Stimulated activated CD8-positive, alpha-beta memory T cell treated with anti-CD3 and anti-CD28 coated beads, Interleukin-12 subunit alpha, Interleukin-12 subunit beta, amount 100 ng/mL, for 1 hour (primary cell): Measurements from ENCODE around the gene CCDC74A.
"Not testable (repeated sequence)": the region's sequence is repeated elsewhere in the genome, so short reads cannot be mapped to it uniquely, and the experiment has no call there.

Experiments
- DNase-seq: peaks from one replicate; pipeline ENCODE4 v3.0.0-alpha.2; 2020; ENCODE audit warnings: low read depth

The CCDC74A gene

GRCh38 chr2:131529864-131530445 lies 2.3 kb downstream of the CCDC74A start:
- DNase-seq, result not testable (repeated sequence)

DNA sequence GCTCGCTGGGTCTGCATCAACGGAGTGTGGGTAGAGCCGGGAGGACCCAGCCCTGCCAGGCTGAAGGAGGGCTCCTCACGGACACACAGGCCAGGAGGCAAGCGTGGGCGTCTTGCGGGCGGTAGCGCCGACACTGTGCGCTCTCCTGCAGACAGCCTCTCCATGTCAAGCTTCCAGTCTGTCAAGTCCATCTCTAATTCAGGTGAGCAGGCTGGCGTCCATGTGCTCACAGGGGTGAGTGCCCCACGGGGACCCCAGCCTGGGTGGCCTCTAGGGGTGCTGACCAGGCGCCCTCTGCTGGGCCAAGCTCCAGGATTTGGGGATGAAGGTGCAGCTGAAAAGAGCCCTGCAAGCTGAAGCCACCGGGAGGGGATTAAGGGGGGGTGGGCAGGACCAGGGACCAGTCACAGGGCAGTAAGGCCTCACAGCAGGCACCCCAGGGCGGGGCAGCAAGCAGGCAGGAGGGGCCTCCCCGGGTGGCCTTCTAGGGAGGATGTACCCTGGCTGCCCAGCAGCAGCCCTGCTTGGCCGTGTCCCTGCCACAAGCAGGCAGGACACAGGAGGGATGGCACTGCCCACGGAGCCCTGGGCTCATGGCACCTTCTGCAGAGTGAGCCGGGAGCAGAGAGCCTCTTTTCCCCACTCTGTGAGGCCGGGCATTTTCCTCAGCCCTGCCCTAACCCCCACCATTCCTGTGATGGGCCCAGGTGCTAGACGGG lies 3.1 kb downstream of the CCDC74A start:
- not testable (repeated sequence) for DNase-seq

DNA sequence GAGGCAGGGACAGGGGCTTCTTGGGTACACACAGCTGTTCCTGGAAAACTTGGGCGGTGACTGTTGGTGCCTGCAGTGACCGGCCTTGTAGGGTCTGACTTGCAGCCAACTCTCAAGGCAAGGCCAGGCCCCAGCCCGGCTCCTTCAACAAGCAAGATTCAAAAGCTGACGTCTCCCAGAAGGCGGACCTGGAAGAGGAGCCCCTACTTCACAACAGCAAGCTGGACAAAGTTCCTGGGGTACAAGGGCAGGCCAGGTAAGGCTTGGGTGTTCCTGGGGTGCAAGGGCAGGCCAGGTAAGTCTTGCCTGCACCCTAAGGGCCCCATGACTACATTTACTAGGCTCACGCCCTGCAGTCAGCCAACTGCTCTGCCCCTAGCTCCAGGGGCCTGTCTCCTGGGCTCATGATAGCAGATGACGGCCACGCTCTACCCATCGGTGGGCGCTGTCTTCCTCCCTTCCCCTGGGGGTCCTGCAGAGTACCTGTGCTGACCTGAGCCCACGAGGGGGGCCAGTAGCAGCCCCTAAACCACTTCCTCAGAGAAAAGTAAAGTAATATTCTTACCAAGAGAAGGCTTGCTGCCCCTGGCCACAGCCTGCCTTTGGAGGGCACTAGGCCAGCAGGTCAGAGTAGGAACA lies 4.0 kb downstream of the CCDC74A start:
- not testable (repeated sequence) for DNase-seq

DNA sequence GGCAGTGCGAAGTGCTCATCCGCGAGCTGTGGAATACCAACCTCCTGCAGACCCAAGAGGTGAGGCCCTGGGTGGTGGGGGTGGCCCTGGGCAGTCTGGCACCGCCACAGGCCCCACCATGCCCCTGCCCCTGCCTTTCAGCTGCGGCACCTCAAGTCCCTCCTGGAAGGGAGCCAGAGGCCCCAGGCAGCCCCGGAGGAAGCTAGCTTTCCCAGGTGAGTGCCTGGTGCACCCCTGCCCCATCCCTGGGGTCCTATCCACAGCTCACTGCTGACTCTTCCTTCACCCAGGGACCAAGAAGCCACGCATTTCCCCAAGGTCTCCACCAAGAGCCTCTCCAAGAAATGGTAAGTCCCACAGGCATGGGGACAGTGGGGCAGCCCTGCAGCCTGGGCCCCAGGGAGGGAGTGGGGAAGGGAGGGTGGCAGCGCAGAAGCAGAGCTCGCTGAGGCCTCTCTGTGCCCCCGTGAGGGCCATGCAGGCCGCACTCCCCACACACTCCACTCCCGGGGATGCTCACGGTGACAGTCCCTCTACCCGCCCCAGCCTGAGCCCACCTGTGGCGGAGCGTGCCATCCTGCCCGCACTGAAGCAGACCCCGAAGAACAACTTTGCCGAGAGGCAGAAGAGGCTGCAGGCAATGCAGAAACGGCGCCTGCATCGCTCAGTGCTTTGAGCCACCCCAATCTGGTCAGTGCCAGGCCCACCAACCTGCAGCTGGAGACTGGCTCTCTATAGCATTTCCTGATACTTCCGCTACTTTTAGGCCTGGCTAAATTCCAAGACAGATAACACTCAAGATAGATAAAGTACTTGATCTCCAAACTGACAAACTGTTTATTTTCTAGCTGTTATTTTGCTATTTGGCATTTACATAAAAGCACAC lies 5.3 kb downstream of the CCDC74A start:
- DNase-seq, result not testable (repeated sequence)

- not testable (repeated sequence) for DNase-seq
Measured at GRCh38 chr2:131533609-131534316, 6.1 kb downstream of the CCDC74A start.

DNA sequence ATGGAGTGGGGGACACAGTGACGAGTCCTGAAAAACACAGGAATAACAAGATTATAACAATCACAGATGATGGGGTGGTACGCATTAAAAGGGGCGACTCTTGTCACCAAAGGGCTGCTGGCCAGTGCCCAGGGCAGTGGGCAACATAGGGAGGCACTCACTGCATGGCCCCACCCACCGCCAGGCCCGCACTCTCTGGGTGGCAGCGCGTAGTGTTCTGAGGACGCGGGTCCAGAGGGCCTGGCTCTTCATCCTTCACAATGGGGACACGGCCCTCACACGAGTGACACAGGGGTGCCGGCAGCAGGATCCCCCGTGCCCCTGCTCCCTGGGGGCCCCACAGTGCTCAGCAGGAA lies 6.6 kb downstream of the CCDC74A start:
- not testable (repeated sequence) for DNase-seq

GRCh38 chr2:131534965-131535364 lies 7.3 kb downstream of the CCDC74A start:
- not testable (repeated sequence) for DNase-seq

DNA sequence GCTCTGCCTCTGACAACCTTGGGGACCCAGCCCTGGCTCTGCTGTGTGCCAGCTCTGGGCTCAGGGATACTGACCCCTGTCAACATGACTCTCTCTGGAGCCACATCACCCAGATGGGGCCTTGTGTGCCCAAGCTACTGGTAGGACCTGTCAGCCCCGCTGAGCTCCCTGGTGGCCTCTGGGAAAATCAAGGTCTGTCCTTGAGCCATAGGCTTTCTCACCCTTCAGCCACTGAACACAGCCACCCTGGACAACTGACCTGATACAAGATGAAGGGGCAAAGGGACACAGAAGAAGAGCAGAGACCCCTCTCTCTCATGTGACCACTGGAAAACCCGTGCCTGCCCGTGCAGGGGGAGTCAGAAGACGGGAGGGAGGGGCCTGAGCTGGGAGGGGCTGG lies 7.8 kb downstream of the CCDC74A start:
- DNase-seq, result no peak

GRCh38 chr2:131535951-131536826 lies 8.5 kb downstream of the CCDC74A start:
- not testable (repeated sequence) for DNase-seq

DNA sequence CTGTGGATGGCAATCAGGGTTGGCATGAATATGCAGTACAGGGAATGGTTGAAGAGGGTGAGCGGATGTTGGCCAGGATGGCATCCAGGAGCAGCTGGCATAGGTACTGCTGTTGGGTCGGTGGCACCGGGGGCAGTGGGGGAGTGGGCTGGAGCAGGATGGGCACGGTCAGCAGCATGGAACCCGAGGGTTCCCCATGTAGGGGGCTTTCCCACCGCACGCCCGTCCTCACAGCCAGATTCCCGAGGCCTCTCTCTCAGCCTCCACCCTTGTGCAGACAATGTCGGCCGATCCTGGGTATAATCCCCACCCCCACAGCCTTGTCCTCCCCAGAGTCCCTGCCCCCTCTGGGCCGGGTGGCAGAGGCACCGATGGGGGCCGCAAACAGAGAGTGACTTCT lies 9.2 kb downstream of the CCDC74A start:
- not testable (repeated sequence) for DNase-seq

DNA sequence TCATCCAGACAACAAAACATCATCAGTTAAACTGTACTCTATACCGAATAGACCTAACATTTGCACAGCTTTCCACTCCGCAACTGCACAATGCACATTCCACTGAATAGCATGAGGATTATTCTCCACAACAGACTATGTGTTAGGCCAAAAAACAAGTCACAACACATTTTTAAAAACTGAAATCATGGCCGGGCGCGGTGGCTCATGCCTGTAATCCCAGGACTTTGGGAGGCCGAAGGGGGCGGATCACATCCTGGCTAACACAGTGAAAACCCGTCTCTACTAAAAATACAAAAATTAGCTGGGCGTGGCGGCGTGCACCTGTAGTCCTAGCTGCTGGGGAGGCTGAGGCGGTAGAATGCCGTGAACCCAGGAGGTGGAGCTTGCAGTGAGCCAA lies 11.2 kb downstream of the CCDC74A start:
- not testable (repeated sequence) for DNase-seq

GRCh38 chr2:131542438-131543384 lies 15.0 kb downstream of the CCDC74A start:
- DNase-seq, result no peak

- no peak for DNase-seq
Measured at GRCh38 chr2:131543385-131543891, 15.8 kb downstream of the CCDC74A start.

DNA sequence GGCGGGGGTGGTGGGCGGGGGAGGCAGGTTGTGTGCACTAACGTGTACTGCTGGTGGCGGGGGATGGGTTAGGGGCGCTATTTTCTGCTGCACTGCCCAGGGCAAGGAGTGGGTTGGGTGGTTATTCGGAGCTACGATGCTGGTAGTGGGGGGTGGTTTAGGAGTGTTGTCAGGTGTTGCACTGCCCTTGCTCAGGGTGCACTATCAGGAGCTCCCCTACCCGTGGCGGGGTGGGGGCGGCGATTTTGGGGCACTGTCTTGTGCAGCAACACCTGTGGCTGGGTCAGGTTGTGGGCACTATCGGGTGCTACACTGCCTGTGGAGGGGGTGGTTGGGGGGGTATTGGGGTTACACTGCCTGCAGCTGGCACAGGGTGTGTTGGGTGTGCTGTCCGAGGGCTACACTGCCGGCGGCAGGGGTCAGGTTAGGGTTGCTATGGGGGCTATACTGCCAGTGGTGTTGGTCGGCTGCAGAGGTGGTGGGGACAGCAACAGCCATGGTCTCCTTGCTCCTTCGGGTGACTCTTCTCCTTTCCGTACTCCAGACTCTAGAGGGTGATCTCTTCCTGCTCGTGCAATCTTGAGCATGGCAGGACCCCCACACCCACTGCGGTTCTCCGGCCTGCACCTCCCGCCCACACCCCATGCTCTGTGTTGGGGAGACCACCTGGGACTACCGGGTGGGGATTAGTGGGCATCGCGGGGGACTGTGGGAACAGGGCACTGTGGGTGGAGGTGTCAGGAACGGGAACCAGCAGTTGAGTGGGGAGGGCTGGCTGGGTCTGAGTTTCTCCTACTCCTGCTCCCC lies 16.5 kb downstream of the CCDC74A start:
- DNase-seq, result not testable (repeated sequence)

GRCh38 chr2:131544813-131545165 lies 17.1 kb downstream of the CCDC74A start:
- not testable (repeated sequence) for DNase-seq

DNA sequence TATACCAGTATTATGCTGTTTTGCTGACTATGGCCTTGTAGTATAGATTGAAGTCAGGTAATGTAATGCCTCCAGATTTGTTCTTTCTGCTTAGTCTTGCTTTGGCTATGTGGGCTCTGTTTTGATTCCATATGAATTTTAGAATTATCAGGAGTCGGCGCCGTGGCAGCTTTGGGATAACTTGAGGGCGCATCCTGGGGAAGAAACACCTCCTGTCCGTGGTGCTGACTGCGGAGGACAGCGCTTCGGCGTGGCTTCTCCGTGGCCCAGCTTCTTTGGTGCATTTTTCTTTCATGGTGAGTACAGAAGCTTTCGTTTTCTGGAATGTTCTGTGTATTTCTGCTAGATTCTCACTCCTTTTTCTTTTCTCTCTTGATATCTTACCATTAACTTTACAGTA lies 25.2 kb downstream of the CCDC74A start:
- DNase-seq, result no peak

GRCh38 chr2:131556998-131557397 lies 29.3 kb downstream of the CCDC74A start:
- no peak for DNase-seq

DNA sequence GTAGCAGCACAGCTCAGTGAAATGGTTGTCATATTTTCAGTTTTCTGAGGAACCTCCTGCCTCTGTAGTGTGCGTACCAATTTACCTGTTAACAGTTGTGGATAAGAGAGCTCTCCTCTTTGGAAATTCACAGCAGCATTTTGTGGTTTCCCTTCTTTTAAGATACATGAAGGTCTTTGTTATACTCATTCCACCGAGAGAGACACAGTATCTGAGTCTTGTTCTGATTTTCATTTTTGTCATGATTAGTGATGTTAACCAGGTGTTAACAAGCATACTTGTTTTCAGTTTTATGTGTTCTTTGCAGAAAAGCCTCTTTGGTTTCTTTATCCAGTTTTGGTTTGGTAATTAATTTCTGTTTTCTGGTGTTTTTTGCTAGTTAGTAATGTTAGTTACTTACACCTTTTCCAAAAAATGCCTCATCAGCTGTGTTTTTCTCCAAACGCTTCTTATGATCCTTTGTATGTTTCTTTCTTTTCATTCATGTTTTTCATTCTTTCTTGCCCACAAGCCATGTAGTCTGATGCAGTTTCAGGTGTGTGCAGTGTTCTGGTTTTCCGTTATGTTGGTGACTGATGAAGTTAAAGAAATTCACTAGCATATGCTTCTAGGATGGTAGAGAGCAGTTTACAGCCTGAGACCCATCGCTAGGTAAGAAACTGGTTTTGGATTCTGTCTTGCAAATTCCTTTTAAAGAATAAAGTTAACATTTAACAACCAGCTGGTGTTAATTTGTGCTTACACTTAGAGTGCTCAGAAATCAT lies 30.1 kb downstream of the CCDC74A start:
- DNase-seq, result no peak
